CD4-positive, alpha-beta T cell treated with Interleukin-21 for 1 hour (primary cell): ENCODE results near the gene HEXIM1.

Experiments used
- DNase-seq: peaks from one replicate; pipeline ENCODE4 v3.0.0-alpha.2; 2020

HEXIM1 gene, protein sequence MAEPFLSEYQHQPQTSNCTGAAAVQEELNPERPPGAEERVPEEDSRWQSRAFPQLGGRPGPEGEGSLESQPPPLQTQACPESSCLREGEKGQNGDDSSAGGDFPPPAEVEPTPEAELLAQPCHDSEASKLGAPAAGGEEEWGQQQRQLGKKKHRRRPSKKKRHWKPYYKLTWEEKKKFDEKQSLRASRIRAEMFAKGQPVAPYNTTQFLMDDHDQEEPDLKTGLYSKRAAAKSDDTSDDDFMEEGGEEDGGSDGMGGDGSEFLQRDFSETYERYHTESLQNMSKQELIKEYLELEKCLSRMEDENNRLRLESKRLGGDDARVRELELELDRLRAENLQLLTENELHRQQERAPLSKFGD

DNA sequence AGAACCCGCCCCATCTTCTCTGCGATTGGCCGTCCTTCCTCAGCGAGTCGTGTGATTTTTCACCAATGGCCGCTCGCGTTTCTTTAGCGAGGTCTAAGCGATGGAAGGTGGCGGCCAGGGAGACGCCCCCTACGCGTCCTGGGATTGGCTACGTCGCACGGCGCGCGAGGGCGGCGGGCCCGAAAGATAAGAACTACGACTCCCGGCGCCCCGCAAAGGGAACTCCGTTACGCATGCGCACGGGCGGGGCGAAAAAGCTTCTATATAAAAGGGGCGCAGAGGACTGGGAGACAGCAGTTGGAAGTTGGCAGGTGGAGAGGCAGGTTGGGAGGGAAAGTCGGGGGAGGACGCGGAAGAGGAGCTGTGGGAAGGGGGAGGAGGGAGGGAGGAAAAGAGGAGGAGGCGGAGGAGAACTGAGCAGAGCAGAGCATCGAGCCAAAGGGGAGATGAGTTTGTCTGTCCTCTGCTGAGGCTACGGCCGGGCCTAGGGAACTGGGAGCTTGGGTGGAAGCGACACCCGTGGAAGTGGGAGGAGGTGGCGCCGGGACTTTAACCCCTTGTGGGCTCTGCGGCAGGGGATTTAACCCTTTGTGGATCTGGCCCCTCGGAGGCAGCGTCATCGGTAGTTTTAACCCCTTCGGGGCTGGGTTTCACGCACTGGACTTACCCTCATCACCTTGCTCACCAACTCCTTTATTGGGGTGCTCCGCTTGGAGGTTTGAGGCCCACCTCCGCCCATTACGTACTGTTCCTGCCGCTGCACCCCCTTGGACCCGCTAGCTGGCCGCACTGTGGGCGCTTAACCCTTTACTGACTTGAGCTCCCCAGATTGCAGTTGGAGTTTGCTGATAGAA lies at the start of gene HEXIM1:
TSS of gene HEXIM1 (plus strand) at position 293 of the 854 bp plus-strand sequence. CDS start 716 bp downstream, outside the sequence.
- peak; percentile 99 for DNase-seq

DNA sequence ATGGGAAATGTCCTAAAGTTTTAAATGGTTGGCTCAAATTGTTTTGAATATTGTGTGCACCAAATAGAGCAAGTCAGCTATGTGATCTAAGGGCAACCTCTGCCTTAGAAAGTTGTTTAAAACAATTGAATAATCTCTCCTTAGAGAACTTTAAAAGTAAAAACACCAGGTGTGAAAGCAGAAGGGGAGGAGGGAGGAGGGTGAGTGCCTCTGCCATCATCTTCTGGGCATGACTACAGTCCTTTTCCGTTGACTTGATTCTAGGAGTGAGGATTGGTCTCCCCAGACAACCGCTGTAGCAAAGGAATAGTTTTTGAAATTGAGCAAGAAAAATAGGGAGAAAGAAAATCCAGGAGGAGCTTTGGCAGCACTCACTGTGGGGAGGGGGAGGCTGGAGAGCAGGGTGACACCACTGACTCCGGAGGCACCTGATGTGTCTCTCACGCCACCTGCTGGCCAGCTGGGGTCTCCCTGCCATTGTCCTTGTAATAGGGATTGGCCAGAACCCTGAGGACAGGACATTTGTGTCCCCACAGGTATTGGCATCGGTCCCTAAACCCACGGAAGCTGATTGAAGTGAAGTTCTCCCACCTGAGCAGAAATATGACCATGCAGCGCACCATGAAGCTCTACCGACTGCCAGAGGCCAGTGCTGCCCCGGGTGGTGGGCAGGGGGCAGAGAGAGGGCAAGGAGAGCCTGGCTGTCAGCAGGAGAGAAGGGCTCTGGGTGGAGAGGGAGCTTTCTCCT lies 49.2 kb upstream of the HEXIM1 start:
- peak; percentile 70 for DNase-seq

DNA sequence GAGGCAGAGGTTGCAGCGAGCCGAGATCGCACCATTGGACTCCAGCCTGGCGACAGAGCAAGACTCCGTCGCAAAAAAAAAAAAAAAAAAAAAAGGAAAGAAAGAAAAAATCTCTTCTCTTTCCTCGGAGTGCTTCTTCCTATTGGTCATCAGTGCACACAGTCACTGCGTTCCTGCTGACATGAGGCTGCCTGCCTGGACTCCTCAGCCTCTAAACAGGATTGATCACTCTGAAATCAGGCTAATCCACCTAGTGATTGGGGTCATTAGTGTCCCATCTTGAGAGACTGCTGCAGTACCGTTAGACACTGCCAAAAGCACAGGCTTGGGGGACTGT lies 46.8 kb upstream of the HEXIM1 start:
- no peak for DNase-seq

- DNase-seq, result no peak
Observed at GRCh38 chr17:45101883-45102811, 46.1 kb upstream of the HEXIM1 start.

- DNase-seq, result no peak
Observed at GRCh38 chr17:45102856-45103255, 45.4 kb upstream of the HEXIM1 start.

- DNase-seq, result no peak
Observed at GRCh38 chr17:45103269-45103795, 44.9 kb upstream of the HEXIM1 start.

DNA sequence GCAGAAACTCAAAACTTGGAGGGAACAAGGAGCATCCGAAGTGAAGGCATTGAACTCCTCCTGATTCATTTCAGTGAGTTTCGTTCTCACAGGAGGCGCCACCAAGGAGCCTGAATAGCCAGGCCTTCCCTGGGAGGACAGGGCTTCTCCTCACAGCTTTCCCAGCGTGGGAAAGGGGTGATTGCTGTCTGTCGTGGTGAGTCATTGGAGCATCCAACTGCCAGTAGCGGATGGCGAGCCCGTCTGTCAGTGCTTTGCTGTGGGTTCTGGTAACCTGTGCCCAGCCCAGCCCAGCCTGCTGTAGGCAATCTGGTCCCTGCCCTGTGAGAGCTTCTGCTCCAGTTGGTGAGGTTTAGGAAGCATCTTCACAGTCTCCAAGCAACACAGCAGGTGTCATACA lies 44.2 kb upstream of the HEXIM1 start:
- DNase-seq, result no peak

DNA sequence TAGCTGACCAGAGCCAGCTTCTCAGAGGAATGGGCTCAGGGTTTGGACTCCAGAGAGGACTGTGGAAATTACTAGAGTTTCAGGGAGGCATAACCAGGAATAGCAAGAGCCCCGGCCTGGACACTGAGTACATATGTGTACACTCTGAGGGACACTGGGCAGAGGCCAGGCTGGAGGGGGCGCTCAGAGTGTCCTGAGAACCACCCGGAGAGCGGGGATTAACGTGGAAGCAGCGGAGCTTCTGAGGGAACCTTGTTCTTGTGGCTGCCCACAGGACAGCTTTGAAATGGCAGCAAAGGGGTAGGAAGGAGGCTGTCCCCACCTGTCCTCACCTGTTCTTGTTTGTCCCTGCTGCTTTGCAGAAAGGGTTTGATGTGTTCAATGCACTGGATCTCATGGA lies 43.8 kb upstream of the HEXIM1 start:
- DNase-seq, result no peak

DNA sequence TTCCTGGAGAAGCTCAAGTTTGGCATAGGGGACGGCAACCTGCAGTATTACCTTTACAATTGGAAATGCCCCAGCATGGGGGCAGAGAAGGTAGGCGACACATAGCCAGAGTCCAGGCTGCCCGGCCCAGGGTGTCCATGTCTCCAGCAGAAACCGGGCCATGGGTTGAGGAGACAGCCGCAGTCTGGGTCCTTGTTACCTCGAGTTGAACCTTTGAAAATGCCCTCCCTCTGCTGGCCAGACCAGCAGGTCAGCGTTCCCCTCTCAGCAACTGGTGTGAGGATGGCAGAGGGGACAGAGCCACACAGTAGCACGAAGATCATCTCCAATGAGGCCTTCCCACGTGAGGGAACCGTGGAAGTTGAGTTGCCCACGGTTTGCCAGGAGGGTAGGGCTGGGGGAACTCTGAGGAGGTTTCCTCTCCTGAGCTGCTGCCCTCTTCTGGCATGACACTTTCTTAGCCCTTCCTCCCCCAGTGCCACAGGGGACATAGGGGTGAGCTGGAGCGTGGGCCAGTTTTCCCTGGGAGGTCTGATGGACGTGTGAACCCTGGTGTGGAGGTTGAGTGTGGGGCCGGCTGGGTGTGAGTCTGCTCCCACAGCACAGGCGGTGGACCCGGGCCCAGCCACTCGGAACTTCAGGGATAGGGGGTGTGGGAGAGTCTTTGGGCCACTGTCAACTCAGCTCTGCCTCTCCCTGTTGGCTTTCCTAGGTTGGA lies 43.2 kb upstream of the HEXIM1 start:
- DNase-seq, result no peak

DNA sequence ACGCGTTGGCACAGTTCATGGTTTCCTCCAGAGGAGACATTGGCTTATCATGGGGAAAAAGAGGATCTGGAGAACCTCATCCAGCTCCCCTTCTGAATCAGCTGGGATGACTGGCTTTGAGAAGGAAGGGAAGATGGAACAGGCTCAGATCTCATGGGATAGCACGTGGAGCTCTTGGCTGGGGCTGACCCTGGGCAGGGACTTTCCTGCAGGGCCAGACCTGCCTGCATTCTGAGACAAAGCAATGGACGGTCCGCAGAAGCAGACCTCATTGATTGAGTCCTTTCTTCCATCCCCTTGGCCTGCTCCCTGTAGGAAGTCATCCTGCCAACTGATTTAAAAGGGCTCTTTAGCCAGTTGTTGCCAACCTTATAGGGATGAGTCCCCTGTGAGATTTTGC lies 42.2 kb upstream of the HEXIM1 start:
- no peak for DNase-seq

DNA sequence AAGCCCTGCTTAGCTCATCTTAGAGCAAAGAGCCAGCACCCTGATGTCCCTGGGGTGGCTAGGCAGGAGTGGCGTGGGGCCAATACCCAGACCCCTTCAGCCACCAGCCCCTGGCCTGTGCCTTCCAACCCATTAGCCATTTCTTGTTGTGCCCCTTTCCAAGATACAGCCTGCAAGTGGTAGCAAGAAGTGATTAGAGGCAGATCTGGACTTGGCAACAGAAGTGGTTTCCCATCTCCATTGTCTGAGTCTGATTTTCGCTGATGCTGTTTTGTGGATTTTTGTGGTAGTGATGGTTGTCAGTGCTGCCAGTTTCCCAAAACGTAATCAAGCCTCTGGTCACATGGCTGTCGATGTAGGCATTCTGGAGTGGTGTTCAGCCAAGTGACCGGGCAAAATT lies 41.7 kb upstream of the HEXIM1 start:
- DNase-seq, result no peak

DNA sequence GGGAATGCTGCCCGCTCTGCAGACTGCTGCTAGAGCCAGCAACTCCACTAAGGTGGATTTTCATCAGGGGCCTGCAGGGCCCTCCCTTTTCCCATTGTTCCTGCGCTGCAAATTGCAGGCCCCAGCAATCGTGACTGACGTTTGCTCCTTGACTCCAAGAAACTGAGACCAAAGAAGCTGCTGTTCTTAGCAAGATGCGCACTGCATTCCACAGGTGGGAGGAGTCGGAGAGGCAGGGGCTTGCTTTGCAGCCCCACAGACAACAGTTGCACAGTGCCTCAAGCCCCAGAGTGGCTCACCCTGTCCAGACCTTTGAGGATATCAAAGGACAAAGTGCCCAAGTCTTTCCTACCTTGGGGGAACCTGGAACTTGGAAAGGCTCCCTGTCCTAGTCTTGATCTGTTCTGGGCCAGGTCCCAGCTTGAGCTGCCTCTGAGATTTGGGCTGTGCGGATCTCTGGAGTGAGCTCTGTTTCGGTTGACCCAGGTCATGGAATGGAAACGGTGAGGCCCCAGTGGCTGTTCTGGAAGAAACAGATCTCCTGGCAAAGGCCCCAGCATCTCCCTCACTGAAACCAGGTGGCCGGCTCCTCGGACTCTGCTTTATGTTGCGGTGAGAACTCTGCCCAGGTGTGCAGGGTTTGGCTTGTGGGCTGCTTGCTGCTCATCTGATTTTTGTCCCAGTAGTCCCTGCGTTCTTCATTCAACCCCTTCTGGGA lies 40.8 kb upstream of the HEXIM1 start:
- DNase-seq, result no peak

- no peak for DNase-seq
Observed at GRCh38 chr17:45108051-45108450, 40.2 kb upstream of the HEXIM1 start.

DNA sequence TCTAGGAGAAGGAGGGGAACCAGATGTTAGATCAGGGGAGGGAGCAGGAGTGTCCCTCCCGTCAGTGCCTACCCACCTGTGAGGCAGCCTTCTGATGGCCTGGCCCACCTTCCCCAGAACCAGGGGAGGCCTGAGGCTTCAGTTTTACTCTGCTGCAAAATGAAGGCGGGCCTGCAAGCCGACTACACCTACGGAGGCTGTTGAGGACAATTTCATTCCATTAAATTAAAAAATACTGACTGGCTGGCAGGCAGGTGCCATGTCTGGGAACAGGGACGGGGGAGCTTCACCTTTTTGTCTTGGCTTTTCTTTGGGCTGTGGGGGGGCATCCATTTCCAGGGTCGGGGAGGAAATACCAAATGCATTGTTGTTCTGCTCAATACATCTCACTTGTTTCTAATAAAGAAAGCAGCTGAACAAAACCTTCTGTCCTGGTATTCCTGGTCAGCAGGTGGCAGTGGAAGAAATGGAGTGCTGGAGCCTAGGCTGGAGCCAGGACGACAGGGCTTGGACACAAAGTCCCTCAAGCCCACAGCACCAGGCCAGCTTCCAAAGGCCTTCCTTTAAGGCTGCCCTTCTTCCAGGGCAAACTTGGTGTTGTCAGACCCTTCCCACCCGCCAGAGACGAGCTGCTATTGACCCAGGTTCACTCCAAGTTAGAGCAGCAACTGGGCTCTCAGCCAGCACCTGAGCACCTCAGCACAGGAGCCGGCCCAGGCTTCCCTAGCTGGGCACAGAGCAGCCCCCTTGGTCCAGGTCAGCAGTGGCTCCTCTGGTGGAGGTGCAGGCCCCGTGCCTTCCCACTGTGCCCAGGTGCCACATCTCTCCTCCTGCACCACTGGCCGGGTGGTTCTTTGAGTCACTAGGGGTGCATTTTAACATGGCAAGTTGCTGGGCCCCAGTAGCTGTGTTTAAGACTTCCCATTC lies 39.4 kb upstream of the HEXIM1 start:
- DNase-seq, result no peak

DNA sequence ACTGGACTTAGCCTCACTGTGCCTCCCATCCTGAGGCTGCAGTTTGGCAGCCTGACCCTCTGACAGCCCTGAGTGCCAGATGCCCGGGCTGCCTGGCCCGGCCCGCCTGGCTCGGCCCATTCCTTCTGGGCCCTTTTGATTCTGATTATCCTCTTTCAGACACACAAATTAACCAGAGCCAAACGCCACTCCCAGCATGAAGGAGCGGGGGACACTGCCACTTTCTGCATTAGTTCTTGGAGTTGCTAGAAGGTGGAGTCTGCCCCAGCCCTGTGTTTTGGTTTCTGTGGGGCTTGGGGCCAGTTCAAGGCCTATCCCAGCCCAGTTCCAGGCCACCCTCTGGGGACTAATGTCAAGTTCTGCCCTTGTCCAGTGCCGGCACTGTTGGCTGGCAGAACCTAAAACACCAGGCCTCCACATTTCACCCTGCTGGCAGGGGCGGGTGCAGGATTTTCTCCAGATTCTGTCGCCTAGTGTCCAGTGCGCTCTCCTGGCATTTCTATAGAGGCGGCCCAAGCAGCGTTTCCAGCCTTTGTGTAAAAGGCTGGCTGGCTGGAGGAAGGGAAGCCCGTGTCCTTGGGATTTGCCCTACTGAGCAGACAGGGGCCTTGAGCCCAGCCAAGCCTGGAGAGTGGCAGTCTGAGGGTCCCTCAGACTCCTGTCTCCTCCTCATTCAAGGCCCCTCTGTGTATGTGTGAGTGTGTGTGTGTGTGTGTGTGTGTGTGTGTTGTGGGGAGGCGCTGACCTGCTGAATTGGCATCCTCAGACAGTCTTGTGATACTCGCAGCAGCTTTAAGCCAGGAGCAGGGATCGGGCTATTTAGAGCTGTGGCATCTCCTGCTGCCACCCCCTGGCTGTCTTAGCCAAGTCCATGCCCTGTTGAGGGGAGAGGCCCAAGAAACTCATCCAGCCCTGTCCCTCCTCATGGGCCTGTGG lies 37.3 kb upstream of the HEXIM1 start:
- no peak for DNase-seq

- DNase-seq, result no peak
Observed at GRCh38 chr17:45111850-45112249, 36.4 kb upstream of the HEXIM1 start.

DNA sequence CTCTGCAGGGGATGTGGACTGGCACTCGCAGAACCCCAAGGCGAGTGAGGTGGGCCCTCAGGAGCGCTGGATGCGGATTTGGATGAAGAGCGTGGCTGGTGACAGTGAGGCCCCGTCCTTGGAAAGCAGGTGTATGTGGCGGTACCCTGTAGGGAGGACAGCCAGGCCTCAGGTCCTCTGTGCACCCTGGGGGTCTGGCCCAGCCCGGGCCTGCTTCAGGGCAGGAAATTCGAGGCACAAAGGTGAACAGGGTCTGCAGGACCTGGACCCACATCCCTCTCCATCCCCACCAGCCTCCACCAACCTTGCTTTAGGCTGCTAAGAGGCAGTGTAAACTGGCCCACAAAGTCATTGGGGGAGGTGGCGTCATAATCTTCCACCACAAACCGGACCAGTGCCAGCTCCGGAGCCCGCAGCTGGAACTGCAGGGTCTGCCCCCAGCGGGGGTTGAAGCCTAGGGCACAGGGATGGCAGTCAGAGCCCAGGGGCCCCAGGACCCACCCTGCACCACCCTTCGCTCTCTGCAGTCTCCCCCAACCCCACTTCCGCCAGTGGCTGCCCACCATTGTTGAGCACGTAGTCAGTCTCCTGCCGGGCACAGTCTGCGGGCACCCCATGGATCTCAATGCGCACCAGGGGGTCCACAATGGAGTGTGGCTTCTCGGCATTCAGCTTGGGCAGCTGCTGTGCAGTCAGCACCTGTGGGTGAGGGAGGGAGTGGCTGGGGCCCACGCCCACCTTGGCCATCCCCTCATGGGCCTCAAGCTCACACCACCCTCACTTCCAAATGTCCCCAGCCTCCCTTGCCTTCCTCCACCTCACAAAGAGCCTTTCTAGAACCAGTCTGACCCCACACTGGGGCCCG lies 35.5 kb upstream of the HEXIM1 start:
- no peak for DNase-seq

GRCh38 chr17:45113424-45113754 lies 34.9 kb upstream of the HEXIM1 start:
- DNase-seq, result no peak
